GM18498 (cell line): Measurements from ENCODE around the gene SRC.

Experiments
- ATAC-seq: cut with Tn5 transposase; IDR thresholded peaks from one replicate; pipeline ENCODE4 v1.9.1; 2021; ENCODE audit warnings: mild to moderate bottlenecking, moderate library complexity; ENCODE audit not compliant: unreplicated experiment

Gene SRC

GRCh38 chr20:37314617-37315016 lies 31.3 kb upstream of the SRC start:
- ATAC-seq = no peak

GRCh38 chr20:37315021-37315451 lies 30.9 kb upstream of the SRC start:
- no peak for ATAC-seq

GRCh38 chr20:37315452-37316110 lies 30.4 kb upstream of the SRC start:
- ATAC-seq = peak; percentile 63

- ATAC-seq = peak; percentile 70
Measured at GRCh38 chr20:37316116-37316774, 29.7 kb upstream of the SRC start.

GRCh38 chr20:37316775-37317170 lies 29.2 kb upstream of the SRC start:
- peak; percentile 5 for ATAC-seq

- ATAC-seq = no peak
Measured at GRCh38 chr20:37317316-37317715, 28.6 kb upstream of the SRC start.

GRCh38 chr20:37317994-37318640 lies 27.8 kb upstream of the SRC start:
- no peak for ATAC-seq

GRCh38 chr20:37319151-37319671 lies 26.7 kb upstream of the SRC start:
- no peak for ATAC-seq

- ATAC-seq = no peak
Measured at GRCh38 chr20:37323985-37324384, 22.0 kb upstream of the SRC start.

- ATAC-seq = no peak
Measured at GRCh38 chr20:37325206-37325605, 20.7 kb upstream of the SRC start.

GRCh38 chr20:37326666-37327065 lies 19.3 kb upstream of the SRC start:
- no peak for ATAC-seq

GRCh38 chr20:37327748-37328147 lies 18.2 kb upstream of the SRC start:
- ATAC-seq = no peak

GRCh38 chr20:37328149-37328945 lies 17.6 kb upstream of the SRC start:
- ATAC-seq = no peak

GRCh38 chr20:37329481-37330165 lies 16.3 kb upstream of the SRC start:
- ATAC-seq = no peak

- ATAC-seq = no peak
Measured at GRCh38 chr20:37330316-37330715, 15.6 kb upstream of the SRC start.

GRCh38 chr20:37331060-37331857 lies 14.7 kb upstream of the SRC start:
- ATAC-seq = no peak

- ATAC-seq = no peak
Measured at GRCh38 chr20:37333130-37333847, 12.7 kb upstream of the SRC start.

GRCh38 chr20:37333848-37334318 lies 12.1 kb upstream of the SRC start:
- ATAC-seq = no peak

GRCh38 chr20:37334450-37334849 lies 11.5 kb upstream of the SRC start:
- ATAC-seq = no peak
